PC-9 (cell line): Measurements from ENCODE around the gene LSM4.

Experiments
- EZH2 ChIP-seq: fragments of 200-600 bp; sonication (generic); IDR thresholded peaks from 2 replicates; pipeline ENCODE4 v1.8.0; 2017; ENCODE audit warnings: antibody characterized with exemption, low read depth
- TF ChIP-seq, protein P1 (sequence below): fragments of 200-600 bp; sonication (generic); conservative IDR thresholded peaks from 2 replicates; pipeline ENCODE4 v1.6.1; 2017; ENCODE audit warnings: mixed run types, antibody characterized with exemption, mild to moderate bottlenecking, moderate library complexity

DNA sequence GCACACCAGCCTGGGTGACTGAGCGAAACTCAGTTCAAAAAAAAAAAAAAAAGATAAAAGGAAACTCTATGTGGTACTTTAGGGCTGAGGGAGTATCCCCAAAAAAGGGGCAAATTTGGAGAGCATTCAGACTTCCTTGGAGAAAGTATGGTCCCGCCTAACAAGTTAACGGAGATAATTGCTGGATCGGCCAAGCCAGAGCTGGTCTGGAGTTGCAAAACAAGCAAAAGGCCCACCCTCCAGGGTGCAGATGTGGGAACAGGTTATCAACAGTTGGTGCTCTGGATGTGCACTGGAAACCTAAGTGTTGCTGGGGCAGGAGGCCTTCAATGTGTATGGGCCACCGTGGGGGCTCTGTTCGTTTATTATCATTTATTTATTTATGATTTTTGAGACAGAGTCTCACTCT is 51.4 kb downstream of the LSM4 start:
- TF ChIP-seq, protein P1, sequence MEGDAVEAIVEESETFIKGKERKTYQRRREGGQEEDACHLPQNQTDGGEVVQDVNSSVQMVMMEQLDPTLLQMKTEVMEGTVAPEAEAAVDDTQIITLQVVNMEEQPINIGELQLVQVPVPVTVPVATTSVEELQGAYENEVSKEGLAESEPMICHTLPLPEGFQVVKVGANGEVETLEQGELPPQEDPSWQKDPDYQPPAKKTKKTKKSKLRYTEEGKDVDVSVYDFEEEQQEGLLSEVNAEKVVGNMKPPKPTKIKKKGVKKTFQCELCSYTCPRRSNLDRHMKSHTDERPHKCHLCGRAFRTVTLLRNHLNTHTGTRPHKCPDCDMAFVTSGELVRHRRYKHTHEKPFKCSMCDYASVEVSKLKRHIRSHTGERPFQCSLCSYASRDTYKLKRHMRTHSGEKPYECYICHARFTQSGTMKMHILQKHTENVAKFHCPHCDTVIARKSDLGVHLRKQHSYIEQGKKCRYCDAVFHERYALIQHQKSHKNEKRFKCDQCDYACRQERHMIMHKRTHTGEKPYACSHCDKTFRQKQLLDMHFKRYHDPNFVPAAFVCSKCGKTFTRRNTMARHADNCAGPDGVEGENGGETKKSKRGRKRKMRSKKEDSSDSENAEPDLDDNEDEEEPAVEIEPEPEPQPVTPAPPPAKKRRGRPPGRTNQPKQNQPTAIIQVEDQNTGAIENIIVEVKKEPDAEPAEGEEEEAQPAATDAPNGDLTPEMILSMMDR, result no peak
- no peak for TF ChIP-seq EZH2
